ENCODE data around the gene TEK. TPM values are rescaled to one million over a fixed set of nuclear protein-coding genes. Genes with fewer than 3 reads are reported as not detected.

TEK gene
- total and polyA plus RNA-seq, 2 experiments from 2014 or later: 1.9 to 9.4 TPM

GRCh38 chr9:27151693-27152404, 42.8 kb downstream of the TEK start:
- peaks cover 8% of the 10 kb centered on the region for H3K4me1 Mint-ChIP-seq
- no peaks in the 10 kb centered on the region for H3K9me2 ChIP-seq (ENCODE audit: insufficient read depth)
- no peaks in the 10 kb centered on the region for H4K20me1 ChIP-seq (replicated peaks; ENCODE audit: insufficient read depth)
- no peaks in the 10 kb centered on the region for H3F3A ChIP-seq (replicated peaks; ENCODE audit: low read depth)
- DNase-seq (ENCODE audit: low spot score) (no peak), ATAC-seq (no peak)
- no peak overlapping the region for H2AFZ ChIP-seq
- H3K27me3 ChIP-seq (ENCODE audit: insufficient read depth): no peaks in the 10 kb centered on the region
- H3K4me1 ChIP-seq (ENCODE audit: insufficient read depth): 0 out of 2 replicates have a peak, but pooled peaks cover 7% of the 10 kb centered on the region
- H3K27ac ChIP-seq (ENCODE audit: low read depth): no peak overlapping the region
- no peaks in the 10 kb centered on the region for H3K9me3 Mint-ChIP-seq
- no peaks in the 10 kb centered on the region for H3K36me3 ChIP-seq (ENCODE audit: insufficient read depth)
- no peaks in the 10 kb centered on the region for H3K27me3 Mint-ChIP-seq (ENCODE audit: insufficient read depth, low read depth, poor library complexity)
- H3K4me3 Mint-ChIP-seq: no peak overlapping the region
- H3K4me2 ChIP-seq: no peak overlapping the region
- H3K27ac Mint-ChIP-seq: no peak overlapping the region
- TF ChIP-seq STAT1 (IDR thresholded peaks at IDR 0.05; ENCODE audit: unreplicated experiment) (no peak), ETS1 (IDR thresholded peaks at IDR 0.05) (no peak), EZH2 (IDR thresholded peaks at IDR 0.05; ENCODE audit: low read depth, unreplicated experiment) (no peak), CREB1 (CRISPR knock-in tag; IDR thresholded peaks at IDR 0.05; ENCODE audit: low read depth) (no peak), POLR2AphosphoS5 (IDR thresholded peaks at IDR 0.05; ENCODE audit: low read depth) (no peak), NANOG (IDR thresholded peaks at IDR 0.05; ENCODE audit: borderline replicate concordance) (no peak), ZNF331 (CRISPR knock-in tag; IDR thresholded peaks at IDR 0.05; ENCODE audit: low read depth) (no peak), JUNB (IDR thresholded peaks at IDR 0.05; ENCODE audit: unreplicated experiment) (no peak), ZNF114 (CRISPR knock-in tag; IDR thresholded peaks at IDR 0.05) (no peak), EZH2phosphoT487 (IDR thresholded peaks at IDR 0.05; ENCODE audit: unreplicated experiment) (no peak)
- TF ChIP-seq, protein P1, sequence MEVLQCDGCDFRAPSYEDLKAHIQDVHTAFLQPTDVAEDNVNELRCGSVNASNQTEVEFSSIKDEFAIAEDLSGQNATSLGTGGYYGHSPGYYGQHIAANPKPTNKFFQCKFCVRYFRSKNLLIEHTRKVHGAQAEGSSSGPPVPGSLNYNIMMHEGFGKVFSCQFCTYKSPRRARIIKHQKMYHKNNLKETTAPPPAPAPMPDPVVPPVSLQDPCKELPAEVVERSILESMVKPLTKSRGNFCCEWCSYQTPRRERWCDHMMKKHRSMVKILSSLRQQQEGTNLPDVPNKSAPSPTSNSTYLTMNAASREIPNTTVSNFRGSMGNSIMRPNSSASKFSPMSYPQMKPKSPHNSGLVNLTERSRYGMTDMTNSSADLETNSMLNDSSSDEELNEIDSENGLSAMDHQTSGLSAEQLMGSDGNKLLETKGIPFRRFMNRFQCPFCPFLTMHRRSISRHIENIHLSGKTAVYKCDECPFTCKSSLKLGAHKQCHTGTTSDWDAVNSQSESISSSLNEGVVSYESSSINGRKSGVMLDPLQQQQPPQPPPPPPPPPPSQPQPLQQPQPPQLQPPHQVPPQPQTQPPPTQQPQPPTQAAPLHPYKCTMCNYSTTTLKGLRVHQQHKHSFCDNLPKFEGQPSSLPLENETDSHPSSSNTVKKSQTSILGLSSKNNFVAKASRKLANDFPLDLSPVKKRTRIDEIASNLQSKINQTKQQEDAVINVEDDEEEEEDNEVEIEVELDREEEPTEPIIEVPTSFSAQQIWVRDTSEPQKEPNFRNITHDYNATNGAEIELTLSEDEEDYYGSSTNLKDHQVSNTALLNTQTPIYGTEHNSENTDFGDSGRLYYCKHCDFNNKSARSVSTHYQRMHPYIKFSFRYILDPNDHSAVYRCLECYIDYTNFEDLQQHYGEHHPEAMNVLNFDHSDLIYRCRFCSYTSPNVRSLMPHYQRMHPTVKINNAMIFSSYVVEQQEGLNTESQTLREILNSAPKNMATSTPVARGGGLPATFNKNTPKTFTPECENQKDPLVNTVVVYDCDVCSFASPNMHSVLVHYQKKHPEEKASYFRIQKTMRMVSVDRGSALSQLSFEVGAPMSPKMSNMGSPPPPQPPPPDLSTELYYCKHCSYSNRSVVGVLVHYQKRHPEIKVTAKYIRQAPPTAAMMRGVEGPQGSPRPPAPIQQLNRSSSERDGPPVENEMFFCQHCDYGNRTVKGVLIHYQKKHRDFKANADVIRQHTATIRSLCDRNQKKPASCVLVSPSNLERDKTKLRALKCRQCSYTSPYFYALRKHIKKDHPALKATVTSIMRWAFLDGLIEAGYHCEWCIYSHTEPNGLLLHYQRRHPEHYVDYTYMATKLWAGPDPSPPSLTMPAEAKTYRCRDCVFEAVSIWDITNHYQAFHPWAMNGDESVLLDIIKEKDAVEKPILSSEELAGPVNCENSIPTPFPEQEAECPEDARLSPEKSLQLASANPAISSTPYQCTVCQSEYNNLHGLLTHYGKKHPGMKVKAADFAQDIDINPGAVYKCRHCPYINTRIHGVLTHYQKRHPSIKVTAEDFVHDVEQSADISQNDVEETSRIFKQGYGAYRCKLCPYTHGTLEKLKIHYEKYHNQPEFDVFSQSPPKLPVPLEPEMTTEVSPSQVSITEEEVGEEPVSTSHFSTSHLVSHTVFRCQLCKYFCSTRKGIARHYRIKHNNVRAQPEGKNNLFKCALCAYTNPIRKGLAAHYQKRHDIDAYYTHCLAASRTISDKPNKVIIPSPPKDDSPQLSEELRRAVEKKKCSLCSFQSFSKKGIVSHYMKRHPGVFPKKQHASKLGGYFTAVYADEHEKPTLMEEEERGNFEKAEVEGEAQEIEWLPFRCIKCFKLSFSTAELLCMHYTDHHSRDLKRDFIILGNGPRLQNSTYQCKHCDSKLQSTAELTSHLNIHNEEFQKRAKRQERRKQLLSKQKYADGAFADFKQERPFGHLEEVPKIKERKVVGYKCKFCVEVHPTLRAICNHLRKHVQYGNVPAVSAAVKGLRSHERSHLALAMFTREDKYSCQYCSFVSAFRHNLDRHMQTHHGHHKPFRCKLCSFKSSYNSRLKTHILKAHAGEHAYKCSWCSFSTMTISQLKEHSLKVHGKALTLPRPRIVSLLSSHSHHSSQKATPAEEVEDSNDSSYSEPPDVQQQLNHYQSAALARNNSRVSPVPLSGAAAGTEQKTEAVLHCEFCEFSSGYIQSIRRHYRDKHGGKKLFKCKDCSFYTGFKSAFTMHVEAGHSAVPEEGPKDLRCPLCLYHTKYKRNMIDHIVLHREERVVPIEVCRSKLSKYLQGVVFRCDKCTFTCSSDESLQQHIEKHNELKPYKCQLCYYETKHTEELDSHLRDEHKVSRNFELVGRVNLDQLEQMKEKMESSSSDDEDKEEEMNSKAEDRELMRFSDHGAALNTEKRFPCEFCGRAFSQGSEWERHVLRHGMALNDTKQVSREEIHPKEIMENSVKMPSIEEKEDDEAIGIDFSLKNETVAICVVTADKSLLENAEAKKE (CRISPR knock-in tag; IDR thresholded peaks at IDR 0.05): no peak
- TF ChIP-seq, protein P2, sequence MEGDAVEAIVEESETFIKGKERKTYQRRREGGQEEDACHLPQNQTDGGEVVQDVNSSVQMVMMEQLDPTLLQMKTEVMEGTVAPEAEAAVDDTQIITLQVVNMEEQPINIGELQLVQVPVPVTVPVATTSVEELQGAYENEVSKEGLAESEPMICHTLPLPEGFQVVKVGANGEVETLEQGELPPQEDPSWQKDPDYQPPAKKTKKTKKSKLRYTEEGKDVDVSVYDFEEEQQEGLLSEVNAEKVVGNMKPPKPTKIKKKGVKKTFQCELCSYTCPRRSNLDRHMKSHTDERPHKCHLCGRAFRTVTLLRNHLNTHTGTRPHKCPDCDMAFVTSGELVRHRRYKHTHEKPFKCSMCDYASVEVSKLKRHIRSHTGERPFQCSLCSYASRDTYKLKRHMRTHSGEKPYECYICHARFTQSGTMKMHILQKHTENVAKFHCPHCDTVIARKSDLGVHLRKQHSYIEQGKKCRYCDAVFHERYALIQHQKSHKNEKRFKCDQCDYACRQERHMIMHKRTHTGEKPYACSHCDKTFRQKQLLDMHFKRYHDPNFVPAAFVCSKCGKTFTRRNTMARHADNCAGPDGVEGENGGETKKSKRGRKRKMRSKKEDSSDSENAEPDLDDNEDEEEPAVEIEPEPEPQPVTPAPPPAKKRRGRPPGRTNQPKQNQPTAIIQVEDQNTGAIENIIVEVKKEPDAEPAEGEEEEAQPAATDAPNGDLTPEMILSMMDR (conservative IDR thresholded peaks at IDR 0.05; ENCODE audit: low read depth in 2 of 2): no peak
- TF ChIP-seq, protein P3, sequence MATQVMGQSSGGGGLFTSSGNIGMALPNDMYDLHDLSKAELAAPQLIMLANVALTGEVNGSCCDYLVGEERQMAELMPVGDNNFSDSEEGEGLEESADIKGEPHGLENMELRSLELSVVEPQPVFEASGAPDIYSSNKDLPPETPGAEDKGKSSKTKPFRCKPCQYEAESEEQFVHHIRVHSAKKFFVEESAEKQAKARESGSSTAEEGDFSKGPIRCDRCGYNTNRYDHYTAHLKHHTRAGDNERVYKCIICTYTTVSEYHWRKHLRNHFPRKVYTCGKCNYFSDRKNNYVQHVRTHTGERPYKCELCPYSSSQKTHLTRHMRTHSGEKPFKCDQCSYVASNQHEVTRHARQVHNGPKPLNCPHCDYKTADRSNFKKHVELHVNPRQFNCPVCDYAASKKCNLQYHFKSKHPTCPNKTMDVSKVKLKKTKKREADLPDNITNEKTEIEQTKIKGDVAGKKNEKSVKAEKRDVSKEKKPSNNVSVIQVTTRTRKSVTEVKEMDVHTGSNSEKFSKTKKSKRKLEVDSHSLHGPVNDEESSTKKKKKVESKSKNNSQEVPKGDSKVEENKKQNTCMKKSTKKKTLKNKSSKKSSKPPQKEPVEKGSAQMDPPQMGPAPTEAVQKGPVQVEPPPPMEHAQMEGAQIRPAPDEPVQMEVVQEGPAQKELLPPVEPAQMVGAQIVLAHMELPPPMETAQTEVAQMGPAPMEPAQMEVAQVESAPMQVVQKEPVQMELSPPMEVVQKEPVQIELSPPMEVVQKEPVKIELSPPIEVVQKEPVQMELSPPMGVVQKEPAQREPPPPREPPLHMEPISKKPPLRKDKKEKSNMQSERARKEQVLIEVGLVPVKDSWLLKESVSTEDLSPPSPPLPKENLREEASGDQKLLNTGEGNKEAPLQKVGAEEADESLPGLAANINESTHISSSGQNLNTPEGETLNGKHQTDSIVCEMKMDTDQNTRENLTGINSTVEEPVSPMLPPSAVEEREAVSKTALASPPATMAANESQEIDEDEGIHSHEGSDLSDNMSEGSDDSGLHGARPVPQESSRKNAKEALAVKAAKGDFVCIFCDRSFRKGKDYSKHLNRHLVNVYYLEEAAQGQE (IDR thresholded peaks at IDR 0.05; ENCODE audit: unreplicated experiment): no peak
- H3K36me3 Mint-ChIP-seq (ENCODE audit: low read depth): no peaks in the 10 kb centered on the region
- no peak overlapping the region for H3K4me3 ChIP-seq
- no peaks in the 10 kb centered on the region for H3K79me2 ChIP-seq (replicated peaks; ENCODE audit: insufficient read depth)

Data from GM23338 (cell line).